ENCODE results near the gene OSBPL2. TPM values are rescaled to one million over a fixed set of nuclear protein-coding genes. Genes with fewer than 3 reads are reported as not detected.

Gene OSBPL2
- total RNA-seq, 1 experiment from 2014 or later: 41.4 TPM

DNA sequence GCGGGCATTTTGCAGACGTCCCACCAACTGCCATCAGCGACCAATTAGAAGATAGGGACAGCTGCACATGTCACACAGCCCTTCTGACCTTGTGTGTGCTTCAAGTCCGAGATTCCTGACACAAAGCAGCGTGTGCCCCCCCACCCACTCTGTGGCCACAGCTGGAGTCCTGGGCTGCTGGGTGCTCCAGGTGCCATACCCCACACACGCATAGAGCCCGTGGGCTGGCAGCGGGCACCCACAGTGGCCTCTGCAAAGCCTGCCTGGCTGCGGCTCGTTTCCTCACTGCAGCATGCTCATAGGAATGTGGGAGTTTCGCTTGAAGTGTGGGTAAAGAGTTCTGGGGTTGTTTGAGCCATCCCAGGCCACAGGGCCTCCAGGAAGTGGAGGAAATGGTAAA lies 62.0 kb downstream of the OSBPL2 start:
- DNase-seq (ENCODE audit: low read depth, low spot score): no peak
- in situ Hi-C loops (cut with HindIII; ENCODE audit: low pct_unique_long_range_greater_than_20kb, low sequenced_read_pairs): no loop called here
- TF ChIP-seq, protein P1, sequence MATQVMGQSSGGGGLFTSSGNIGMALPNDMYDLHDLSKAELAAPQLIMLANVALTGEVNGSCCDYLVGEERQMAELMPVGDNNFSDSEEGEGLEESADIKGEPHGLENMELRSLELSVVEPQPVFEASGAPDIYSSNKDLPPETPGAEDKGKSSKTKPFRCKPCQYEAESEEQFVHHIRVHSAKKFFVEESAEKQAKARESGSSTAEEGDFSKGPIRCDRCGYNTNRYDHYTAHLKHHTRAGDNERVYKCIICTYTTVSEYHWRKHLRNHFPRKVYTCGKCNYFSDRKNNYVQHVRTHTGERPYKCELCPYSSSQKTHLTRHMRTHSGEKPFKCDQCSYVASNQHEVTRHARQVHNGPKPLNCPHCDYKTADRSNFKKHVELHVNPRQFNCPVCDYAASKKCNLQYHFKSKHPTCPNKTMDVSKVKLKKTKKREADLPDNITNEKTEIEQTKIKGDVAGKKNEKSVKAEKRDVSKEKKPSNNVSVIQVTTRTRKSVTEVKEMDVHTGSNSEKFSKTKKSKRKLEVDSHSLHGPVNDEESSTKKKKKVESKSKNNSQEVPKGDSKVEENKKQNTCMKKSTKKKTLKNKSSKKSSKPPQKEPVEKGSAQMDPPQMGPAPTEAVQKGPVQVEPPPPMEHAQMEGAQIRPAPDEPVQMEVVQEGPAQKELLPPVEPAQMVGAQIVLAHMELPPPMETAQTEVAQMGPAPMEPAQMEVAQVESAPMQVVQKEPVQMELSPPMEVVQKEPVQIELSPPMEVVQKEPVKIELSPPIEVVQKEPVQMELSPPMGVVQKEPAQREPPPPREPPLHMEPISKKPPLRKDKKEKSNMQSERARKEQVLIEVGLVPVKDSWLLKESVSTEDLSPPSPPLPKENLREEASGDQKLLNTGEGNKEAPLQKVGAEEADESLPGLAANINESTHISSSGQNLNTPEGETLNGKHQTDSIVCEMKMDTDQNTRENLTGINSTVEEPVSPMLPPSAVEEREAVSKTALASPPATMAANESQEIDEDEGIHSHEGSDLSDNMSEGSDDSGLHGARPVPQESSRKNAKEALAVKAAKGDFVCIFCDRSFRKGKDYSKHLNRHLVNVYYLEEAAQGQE (IDR thresholded peaks at IDR 0.05; ENCODE audit: insufficient read depth in 1 of 2, low read depth in 2 of 2, low read length in 1 of 2): no peak
- TF ChIP-seq POLR2AphosphoS5 (IDR thresholded peaks at IDR 0.05; ENCODE audit: low read depth, low read length) (no peak), SIN3A (IDR thresholded peaks at IDR 0.05; ENCODE audit: borderline replicate concordance, insufficient read depth, low read depth, low read length) (no peak), TCF7L2 (IDR thresholded peaks at IDR 0.05; ENCODE audit: low read depth, low read length) (no peak)
- TF ChIP-seq, protein P2, sequence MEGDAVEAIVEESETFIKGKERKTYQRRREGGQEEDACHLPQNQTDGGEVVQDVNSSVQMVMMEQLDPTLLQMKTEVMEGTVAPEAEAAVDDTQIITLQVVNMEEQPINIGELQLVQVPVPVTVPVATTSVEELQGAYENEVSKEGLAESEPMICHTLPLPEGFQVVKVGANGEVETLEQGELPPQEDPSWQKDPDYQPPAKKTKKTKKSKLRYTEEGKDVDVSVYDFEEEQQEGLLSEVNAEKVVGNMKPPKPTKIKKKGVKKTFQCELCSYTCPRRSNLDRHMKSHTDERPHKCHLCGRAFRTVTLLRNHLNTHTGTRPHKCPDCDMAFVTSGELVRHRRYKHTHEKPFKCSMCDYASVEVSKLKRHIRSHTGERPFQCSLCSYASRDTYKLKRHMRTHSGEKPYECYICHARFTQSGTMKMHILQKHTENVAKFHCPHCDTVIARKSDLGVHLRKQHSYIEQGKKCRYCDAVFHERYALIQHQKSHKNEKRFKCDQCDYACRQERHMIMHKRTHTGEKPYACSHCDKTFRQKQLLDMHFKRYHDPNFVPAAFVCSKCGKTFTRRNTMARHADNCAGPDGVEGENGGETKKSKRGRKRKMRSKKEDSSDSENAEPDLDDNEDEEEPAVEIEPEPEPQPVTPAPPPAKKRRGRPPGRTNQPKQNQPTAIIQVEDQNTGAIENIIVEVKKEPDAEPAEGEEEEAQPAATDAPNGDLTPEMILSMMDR (IDR thresholded peaks at IDR 0.05): no peak
- POLR2A ChIA-PET: interaction anchor here (0.6 kb wide), 1 partner anchor 100 kb away, joined by 9 read pairs; no protein-coding TSS in a partner anchor
- CTCF ChIA-PET: no interaction called here
- ATAC-seq: no peak
- BruUV-seq (replicated peaks): no TSS peak
- Histone ChIP-seq H3K27ac (ENCODE audit: low read length) (no peak overlapping the region), H3K9me3 (ENCODE audit: control insufficient read depth, insufficient read depth, low read depth, low read length) (no peaks in the 10 kb centered on the region), H3K4me3 (ENCODE audit: low read depth in 2 of 2, low read length in 2 of 2) (no peak overlapping the region), H3K36me3 (ENCODE audit: control insufficient read depth, insufficient read depth, low read length) (peaks cover 2% of the 10 kb centered on the region; the same call in 1 of the 2 replicates), H3K4me1 (ENCODE audit: control insufficient read depth, insufficient read depth, low read length) (peaks cover 6% of the 10 kb centered on the region), H3K27me3 (ENCODE audit: control insufficient read depth, insufficient read depth, low read length) (no peaks in the 10 kb centered on the region)
- intact Hi-C loops (cut with micrococcal nuclease; ENCODE audit: unreplicated experiment): loop anchor here (5.0 kb wide), 1 partner anchor 82 kb away; no protein-coding TSS in a partner anchor

GRCh38 chr20:62301111-62301668 lies 62.9 kb downstream of the OSBPL2 start:
- no peak for ATAC-seq
- intact Hi-C loops (cut with micrococcal nuclease; ENCODE audit: unreplicated experiment) (loop anchor here (5.0 kb wide), 1 partner anchor 81 kb away; no protein-coding TSS in a partner anchor), in situ Hi-C loops (cut with HindIII; ENCODE audit: low pct_unique_long_range_greater_than_20kb, low sequenced_read_pairs) (no loop called here)
- ChIA-PET POLR2A (no interaction called here), CTCF (interaction anchor here (0.9 kb wide), 1 partner anchor 81 kb away, joined by 3 read pairs; no protein-coding TSS in a partner anchor)
- no peak for DNase-seq (ENCODE audit: low read depth, low spot score)
- no peaks in the 10 kb centered on the region for H3K27me3 ChIP-seq (ENCODE audit: control insufficient read depth, insufficient read depth, low read length)
- H3K4me3 ChIP-seq (ENCODE audit: low read depth in 2 of 2, low read length in 2 of 2): no peak overlapping the region; a peak in 1 of 4 replicates
- no peak overlapping the region for H3K27ac ChIP-seq (ENCODE audit: low read length)
- no TSS peak for BruUV-seq (replicated peaks)
- peaks cover 14% of the 10 kb centered on the region for H3K4me1 ChIP-seq (ENCODE audit: control insufficient read depth, insufficient read depth, low read length)
- H3K9me3 ChIP-seq (ENCODE audit: control insufficient read depth, insufficient read depth, low read depth, low read length): no peaks in the 10 kb centered on the region
- TF ChIP-seq, protein P2 (IDR thresholded peaks at IDR 0.05): no peak
- TF ChIP-seq TCF7L2 (IDR thresholded peaks at IDR 0.05; ENCODE audit: low read depth, low read length) (no peak), POLR2AphosphoS5 (IDR thresholded peaks at IDR 0.05; ENCODE audit: low read depth, low read length) (no peak; the same call in 1 of the 2 replicates), SIN3A (IDR thresholded peaks at IDR 0.05; ENCODE audit: borderline replicate concordance, insufficient read depth, low read depth, low read length) (no peak)
- TF ChIP-seq, protein P1 (IDR thresholded peaks at IDR 0.05; ENCODE audit: insufficient read depth in 1 of 2, low read depth in 2 of 2, low read length in 1 of 2): no peak
- H3K36me3 ChIP-seq (ENCODE audit: control insufficient read depth, insufficient read depth, low read length): peaks cover 2% of the 10 kb centered on the region; the same call in 1 of the 2 replicates
